ENCODE measurements around the gene NDUFS2.
"Not testable (repeated sequence)": the region's sequence is repeated elsewhere in the genome, so short reads cannot be mapped to it uniquely, and the experiment has no call there.

- TF ChIP-seq CTCF, POLR2AphosphoS5 (IDR thresholded peaks at IDR 0.05): not testable (repeated sequence)
These were observed 22.5 kb downstream of the NDUFS2 start for GRCh38 chr1:161224695-161225087.
